Caco-2 (cell line): ENCODE results near the gene CSK. TPM values are rescaled to one million over a fixed set of nuclear protein-coding genes. Genes with fewer than 3 reads are reported as not detected.

ENCODE experiments used
- BruUV-seq: library from RNA; stranded (reverse); fragments of 400-500 nt; replicated peaks from 2 replicates; lab custom pipeline; 2021; lab: Mats Ljungman, UMichigan
- CTCF ChIA-PET: fragments of 300-600 bp; sonication (Branson Sonifier 250); formaldehyde crosslinking; loops from one replicate; lab custom pipeline; 2022; ENCODE audit warnings: antibody characterized with exemption; lab: Charles Lee
- POLR2A ChIA-PET: fragments of 300-600 bp; sonication (Branson Sonifier 250); formaldehyde crosslinking; loops from one replicate; lab custom pipeline; 2022; ENCODE audit warnings: antibody characterized with exemption; lab: Charles Lee
- DNase-seq, 2 experiments: peaks; one replicate each; pipeline versions ENCODE4 v3.0.0 to v3.0.0-alpha.2; 2020 to 2022
- H3K27me3 ChIP-seq: replicated peaks from 2 replicates; pipeline ENCODE4 v1.6.0; 2011; ENCODE audit warnings: low read length; ENCODE audit not compliant: control insufficient read depth, insufficient read depth
- H3K36me3 ChIP-seq: 2 replicates; pipeline ENCODE4 v1.5.1; 2011; ENCODE audit warnings: low read length; ENCODE audit not compliant: control insufficient read depth, insufficient read depth
- H3K4me1 ChIP-seq: fragments of 250-450 bp; sonication (Bioruptor Pico); 2 replicates; pipeline ENCODE4 v1.5.1; 2020; ENCODE audit warnings: mild to moderate bottlenecking
- H3K4me3 ChIP-seq: 2 replicates; pipeline ENCODE4 v1.5.1; 2011; ENCODE audit warnings: low read depth, mild to moderate bottlenecking, control low read depth, low read length
- H3K9me3 ChIP-seq: fragments of 250-450 bp; sonication (Bioruptor Pico); 2 replicates; pipeline ENCODE4 v1.5.1; 2020; ENCODE audit warnings: mild to moderate bottlenecking, moderate library complexity
- H3K27ac Mint-ChIP-seq: one replicate; pipeline ENCODE4 v1.8.0; 2022; ENCODE audit warnings: mixed read lengths; ENCODE audit not compliant: unreplicated experiment
- H3K27me3 Mint-ChIP-seq: one replicate; pipeline ENCODE4 v1.8.0; 2022; ENCODE audit warnings: mixed read lengths; ENCODE audit not compliant: insufficient read depth, unreplicated experiment
- H3K36me3 Mint-ChIP-seq: one replicate; pipeline ENCODE4 v1.8.0; 2022; ENCODE audit warnings: mild to moderate bottlenecking, mixed read lengths; ENCODE audit not compliant: insufficient read depth, unreplicated experiment
- H3K4me1 Mint-ChIP-seq: one replicate; pipeline ENCODE4 v1.8.0; 2022; ENCODE audit warnings: low read depth, mixed read lengths; ENCODE audit not compliant: unreplicated experiment
- H3K4me3 Mint-ChIP-seq: one replicate; pipeline ENCODE4 v1.8.0; 2022; ENCODE audit warnings: mild to moderate bottlenecking, moderate library complexity, mixed read lengths; ENCODE audit not compliant: unreplicated experiment
- H3K9me3 Mint-ChIP-seq: one replicate; pipeline ENCODE4 v1.8.0; 2022; ENCODE audit warnings: mixed read lengths; ENCODE audit not compliant: unreplicated experiment
- intact Hi-C: fragments of 100-400 bp; cut with micrococcal nuclease; formaldehyde crosslinking; loops from one replicate; pipeline ENCODE4 v1.10.0; 2022; ENCODE audit not compliant: unreplicated experiment
- total RNA-seq: library from RNA; stranded (reverse); gene quantifications from 2 replicates; pipeline ENCODE4 v1.2.3, GENCODE V29; 2022
- TF ChIP-seq, protein P1 (sequence below), 2 experiments: fragments of 200-600 bp in 1 of 2; IDR thresholded peaks; 1 replicate in 1 of 2; 2 replicates in 1 of 2; pipeline versions ENCODE4 v1.5.1 to v1.8.0; 2011 to 2022; ENCODE audit warnings: antibody characterized with exemption in 1 of 2, control low read depth in 1 of 2, inconsistent platforms in 1 of 2, low read depth in 1 of 2, low read length in 1 of 2, mild to moderate bottlenecking in 1 of 2, moderate library complexity in 1 of 2; ENCODE audit not compliant: insufficient read depth in 1 of 2, severe bottlenecking in 1 of 2, unreplicated experiment in 1 of 2

The CSK gene
- total RNA-seq, 1 experiment from 2014 or later = 62.7 TPM

DNA sequence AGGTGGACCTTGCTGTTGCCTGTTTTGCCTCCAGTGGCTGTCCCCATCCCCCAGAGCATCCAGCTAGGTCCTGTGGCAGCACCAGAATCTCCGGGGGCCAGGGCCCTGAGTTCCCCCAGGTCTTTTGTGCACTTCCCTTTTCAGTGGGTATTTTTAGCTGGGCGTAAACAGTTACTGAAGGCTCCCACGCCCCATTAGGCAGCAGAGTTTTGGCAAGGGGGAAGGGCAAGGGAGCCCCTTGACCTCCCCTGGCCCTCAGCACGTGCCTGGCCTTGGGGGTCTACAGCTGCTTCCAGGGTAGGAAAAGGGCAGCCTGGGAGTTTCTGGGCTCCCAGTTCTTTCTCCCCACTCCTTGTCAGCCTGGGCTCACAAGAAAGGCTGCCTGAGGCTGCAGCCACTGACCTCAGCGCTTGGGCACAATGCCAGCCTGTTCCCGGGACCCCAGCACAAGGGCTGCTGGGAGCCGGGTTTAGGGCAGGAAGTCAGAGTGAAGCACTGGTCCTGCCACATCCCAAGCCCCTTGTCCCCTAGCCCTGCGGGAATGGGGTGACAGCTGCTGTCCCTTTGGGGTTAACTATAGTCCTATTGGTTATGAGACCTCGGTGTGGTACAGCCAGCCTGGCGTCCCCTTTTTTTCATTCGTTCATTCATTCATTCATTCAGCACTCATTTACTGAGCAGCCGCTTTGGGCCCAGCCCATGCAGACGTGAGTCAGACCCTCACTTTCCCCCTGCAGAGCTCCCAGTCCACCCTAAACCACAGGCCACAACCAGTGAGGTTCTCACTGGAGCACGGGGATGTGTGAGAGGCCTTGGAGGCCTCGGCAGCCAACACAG lies 8.4 kb downstream of the CSK start:
- no peaks in the 10 kb centered on the region; the same call in 1 of the 2 replicates for H3K36me3 ChIP-seq
- no peak overlapping the region for H3K4me3 ChIP-seq
- H3K4me1 ChIP-seq = peaks cover 19% of the 10 kb centered on the region
- intact Hi-C loops = no loop called here
- BruUV-seq = no TSS peak
- H3K4me1 Mint-ChIP-seq = peaks cover 13% of the 10 kb centered on the region
- no peaks in the 10 kb centered on the region for H3K9me3 Mint-ChIP-seq
- H3K4me3 Mint-ChIP-seq = no peak overlapping the region
- H3K36me3 Mint-ChIP-seq = no peaks in the 10 kb centered on the region
- no peak for DNase-seq
- no peak overlapping the region for H3K27ac Mint-ChIP-seq
- H3K9me3 ChIP-seq = no peaks in the 10 kb centered on the region
- ChIA-PET CTCF (interaction anchor here (1.2 to 1.5 kb wide), 3 partner anchors 15 to 157 kb away, joined by 3 to 4 read pairs (median 3); no protein-coding TSS in a partner anchor), POLR2A (no interaction called here)
- no peaks in the 10 kb centered on the region for H3K27me3 Mint-ChIP-seq
- TF ChIP-seq, protein P1, sequence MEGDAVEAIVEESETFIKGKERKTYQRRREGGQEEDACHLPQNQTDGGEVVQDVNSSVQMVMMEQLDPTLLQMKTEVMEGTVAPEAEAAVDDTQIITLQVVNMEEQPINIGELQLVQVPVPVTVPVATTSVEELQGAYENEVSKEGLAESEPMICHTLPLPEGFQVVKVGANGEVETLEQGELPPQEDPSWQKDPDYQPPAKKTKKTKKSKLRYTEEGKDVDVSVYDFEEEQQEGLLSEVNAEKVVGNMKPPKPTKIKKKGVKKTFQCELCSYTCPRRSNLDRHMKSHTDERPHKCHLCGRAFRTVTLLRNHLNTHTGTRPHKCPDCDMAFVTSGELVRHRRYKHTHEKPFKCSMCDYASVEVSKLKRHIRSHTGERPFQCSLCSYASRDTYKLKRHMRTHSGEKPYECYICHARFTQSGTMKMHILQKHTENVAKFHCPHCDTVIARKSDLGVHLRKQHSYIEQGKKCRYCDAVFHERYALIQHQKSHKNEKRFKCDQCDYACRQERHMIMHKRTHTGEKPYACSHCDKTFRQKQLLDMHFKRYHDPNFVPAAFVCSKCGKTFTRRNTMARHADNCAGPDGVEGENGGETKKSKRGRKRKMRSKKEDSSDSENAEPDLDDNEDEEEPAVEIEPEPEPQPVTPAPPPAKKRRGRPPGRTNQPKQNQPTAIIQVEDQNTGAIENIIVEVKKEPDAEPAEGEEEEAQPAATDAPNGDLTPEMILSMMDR (IDR thresholded peaks at IDR 0.05; ENCODE audit: insufficient read depth in 1 of 2, low read depth in 1 of 2, low read length in 1 of 2, severe bottlenecking in 1 of 2, unreplicated experiment in 1 of 2) = no peak
- no peaks in the 10 kb centered on the region for H3K27me3 ChIP-seq

DNA sequence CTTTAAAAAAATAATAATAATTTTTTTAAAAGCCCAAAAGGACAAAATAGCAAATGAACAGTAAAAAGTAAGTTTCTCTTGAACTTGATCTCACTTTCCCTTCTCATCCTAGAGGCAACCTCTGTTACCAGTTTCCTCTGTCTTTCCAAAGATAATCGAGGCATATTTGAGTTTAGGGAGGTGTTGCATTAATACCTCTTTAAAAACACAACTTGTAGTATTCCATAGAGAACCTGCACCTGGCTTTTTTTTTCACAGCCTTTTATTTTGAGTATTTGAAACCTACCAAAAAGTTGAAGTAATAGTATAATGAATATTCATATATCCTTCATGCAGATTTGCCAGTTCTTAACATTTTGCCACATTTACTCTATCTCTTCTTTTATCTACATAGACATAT lies 9.1 kb downstream of the CSK start:
- Histone ChIP-seq H3K9me3 (no peaks in the 10 kb centered on the region), H3K4me1 (peaks cover 19% of the 10 kb centered on the region), H3K36me3 (no peaks in the 10 kb centered on the region; the same call in 1 of the 2 replicates), H3K4me3 (no peak overlapping the region), H3K27me3 (no peaks in the 10 kb centered on the region)
- TF ChIP-seq, protein P1 (IDR thresholded peaks at IDR 0.05; ENCODE audit: insufficient read depth in 1 of 2, low read depth in 1 of 2, low read length in 1 of 2, severe bottlenecking in 1 of 2, unreplicated experiment in 1 of 2) = no peak
- CTCF ChIA-PET = no interaction called here
- intact Hi-C loops = no loop called here
- H3K36me3 Mint-ChIP-seq = no peaks in the 10 kb centered on the region
- H3K4me1 Mint-ChIP-seq = peaks cover 13% of the 10 kb centered on the region
- H3K9me3 Mint-ChIP-seq = no peaks in the 10 kb centered on the region
- H3K4me3 Mint-ChIP-seq = no peak overlapping the region
- DNase-seq = no peak
- no peak overlapping the region for H3K27ac Mint-ChIP-seq
- no peaks in the 10 kb centered on the region for H3K27me3 Mint-ChIP-seq
- POLR2A ChIA-PET = no interaction called here
- BruUV-seq = no TSS peak

DNA sequence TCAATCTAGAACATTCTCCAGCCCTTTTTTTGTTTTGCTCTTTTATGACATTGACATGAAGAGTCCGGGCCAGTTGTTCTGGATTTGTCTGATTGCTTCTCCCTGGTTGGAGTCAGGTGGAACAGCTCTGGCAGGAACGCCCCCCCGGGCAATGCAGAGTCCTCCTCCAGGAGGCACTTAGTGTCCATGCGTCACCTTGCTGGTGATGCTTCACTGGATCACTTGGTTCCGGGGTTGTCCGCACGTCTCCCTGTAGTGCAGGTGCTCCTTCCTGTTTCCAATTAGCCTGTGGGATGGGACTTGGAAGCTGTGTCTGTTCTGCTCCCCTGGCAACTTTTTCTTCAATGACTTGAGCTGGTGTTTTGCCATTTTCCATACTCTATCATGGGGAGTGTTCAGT lies 9.8 kb downstream of the CSK start:
- CTCF ChIA-PET = no interaction called here
- no peak for DNase-seq
- Mint-ChIP-seq H3K36me3 (no peaks in the 10 kb centered on the region), H3K27ac (no peak overlapping the region), H3K27me3 (no peaks in the 10 kb centered on the region), H3K4me1 (peaks cover 13% of the 10 kb centered on the region), H3K4me3 (no peak overlapping the region), H3K9me3 (no peaks in the 10 kb centered on the region)
- H3K27me3 ChIP-seq = no peaks in the 10 kb centered on the region
- intact Hi-C loops = no loop called here
- BruUV-seq = no TSS peak
- TF ChIP-seq, protein P1 (IDR thresholded peaks at IDR 0.05; ENCODE audit: insufficient read depth in 1 of 2, low read depth in 1 of 2, low read length in 1 of 2, severe bottlenecking in 1 of 2, unreplicated experiment in 1 of 2) = no peak
- H3K36me3 ChIP-seq = no peaks in the 10 kb centered on the region; the same call in 1 of the 2 replicates
- peaks cover 19% of the 10 kb centered on the region for H3K4me1 ChIP-seq
- POLR2A ChIA-PET = no interaction called here
- no peaks in the 10 kb centered on the region for H3K9me3 ChIP-seq
- no peak overlapping the region for H3K4me3 ChIP-seq
